GM18526 (cell line): ENCODE measurements around the gene RGS3.

Source experiments
- POLR2A ChIP-seq: IDR thresholded peaks from 3 replicates; pipeline ENCODE4 v1.6.1; 2011; ENCODE audit not compliant: insufficient read length; ENCODE audit errors: extremely low read depth

RGS3 gene

GRCh38 chr9:113631871-113632665, 168.5 kb downstream of the RGS3 start:
- no peak for TF ChIP-seq POLR2A

- TF ChIP-seq POLR2A = no peak
These were observed 169.5 kb downstream of the RGS3 start for GRCh38 chr9:113632776-113633590.

- TF ChIP-seq POLR2A = no peak
These were observed 170.5 kb downstream of the RGS3 start for GRCh38 chr9:113633782-113634595.

GRCh38 chr9:113634596-113635515, 171.3 kb downstream of the RGS3 start:
- no peak for TF ChIP-seq POLR2A

- no peak for TF ChIP-seq POLR2A
These were observed 172.1 kb downstream of the RGS3 start for GRCh38 chr9:113635586-113635985.

- no peak for TF ChIP-seq POLR2A
These were observed 172.6 kb downstream of the RGS3 start for GRCh38 chr9:113636165-113636564.

- no peak for TF ChIP-seq POLR2A
These were observed 173.2 kb downstream of the RGS3 start for GRCh38 chr9:113636693-113637092.

- no peak for TF ChIP-seq POLR2A
These were observed 175.0 kb downstream of the RGS3 start for GRCh38 chr9:113638490-113638889.

GRCh38 chr9:113638897-113639296, 175.4 kb downstream of the RGS3 start:
- TF ChIP-seq POLR2A = no peak

GRCh38 chr9:113640418-113640817, 176.9 kb downstream of the RGS3 start:
- no peak for TF ChIP-seq POLR2A

- no peak for TF ChIP-seq POLR2A
These were observed 177.8 kb downstream of the RGS3 start for GRCh38 chr9:113641100-113641885.

- no peak for TF ChIP-seq POLR2A
These were observed 180.8 kb downstream of the RGS3 start for GRCh38 chr9:113644321-113644720.

GRCh38 chr9:113645227-113645977, 181.9 kb downstream of the RGS3 start:
- TF ChIP-seq POLR2A = no peak
